WTC11 (cell line): Measurements from ENCODE around the gene MBOAT1.

ENCODE experiments used
- E2F4 ChIP-seq: sonication (generic); formaldehyde crosslinking; IDR thresholded peaks from 2 replicates; pipeline ENCODE4 v1.8.1; 2022; ENCODE audit warnings: low read depth, mild to moderate bottlenecking, moderate library complexity, missing genetic modification reagents, borderline replicate concordance
- FOXP1 ChIP-seq: sonication (generic); formaldehyde crosslinking; IDR thresholded peaks from 2 replicates; pipeline ENCODE4 v1.8.0; 2022; ENCODE audit warnings: missing genetic modification reagents, mild to moderate bottlenecking, moderate library complexity, borderline replicate concordance
- PRRX2 ChIP-seq: fragments of 250-450 bp; sonication (Bioruptor Pico); IDR thresholded peaks from 2 replicates; pipeline ENCODE4 v1.8.0; 2021; ENCODE audit warnings: mild to moderate bottlenecking
- RELA ChIP-seq: sonication (generic); formaldehyde crosslinking; IDR thresholded peaks from 2 replicates; pipeline ENCODE4 v1.8.1; 2022; ENCODE audit warnings: missing genetic modification reagents, mild to moderate bottlenecking, borderline replicate concordance
- SMAD4 ChIP-seq: sonication (generic); formaldehyde crosslinking; IDR thresholded peaks from 2 replicates; pipeline ENCODE4 v1.8.0; 2022; ENCODE audit warnings: mild to moderate bottlenecking, missing genetic modification reagents
- ZNF219 ChIP-seq: sonication (generic); formaldehyde crosslinking; IDR thresholded peaks from 2 replicates; pipeline ENCODE4 v1.8.0; 2023; ENCODE audit warnings: missing genetic modification reagents, mild to moderate bottlenecking, borderline replicate concordance
- ZNF263 ChIP-seq: sonication (generic); formaldehyde crosslinking; IDR thresholded peaks from 2 replicates; pipeline ENCODE4 v1.8.1; 2022; ENCODE audit warnings: low read depth, mild to moderate bottlenecking, moderate library complexity, missing genetic modification reagents
- ZNF416 ChIP-seq: fragments of 250-450 bp; sonication (Bioruptor Pico); IDR thresholded peaks from 2 replicates; pipeline ENCODE4 v1.9.0; 2021; ENCODE audit warnings: mild to moderate bottlenecking, inconsistent platforms
- TF ChIP-seq, protein P1 (sequence below): fragments of 200-600 bp; IDR thresholded peaks from 2 replicates; pipeline ENCODE4 v1.8.0; 2022; ENCODE audit warnings: antibody characterized with exemption
- TF ChIP-seq, protein P2 (sequence below): sonication (generic); formaldehyde crosslinking; IDR thresholded peaks from 2 replicates; pipeline ENCODE4 v1.8.0; 2022; ENCODE audit warnings: mild to moderate bottlenecking, missing genetic modification reagents
- TF ChIP-seq, protein P3 (sequence below): fragments of 250-450 bp; sonication (Bioruptor Pico); IDR thresholded peaks from 2 replicates; pipeline ENCODE4 v1.8.0; 2021; ENCODE audit warnings: mild to moderate bottlenecking

GRCh38 chr6:20237677-20238460, 25.6 kb upstream of the MBOAT1 start:
- TF ChIP-seq, protein P1, sequence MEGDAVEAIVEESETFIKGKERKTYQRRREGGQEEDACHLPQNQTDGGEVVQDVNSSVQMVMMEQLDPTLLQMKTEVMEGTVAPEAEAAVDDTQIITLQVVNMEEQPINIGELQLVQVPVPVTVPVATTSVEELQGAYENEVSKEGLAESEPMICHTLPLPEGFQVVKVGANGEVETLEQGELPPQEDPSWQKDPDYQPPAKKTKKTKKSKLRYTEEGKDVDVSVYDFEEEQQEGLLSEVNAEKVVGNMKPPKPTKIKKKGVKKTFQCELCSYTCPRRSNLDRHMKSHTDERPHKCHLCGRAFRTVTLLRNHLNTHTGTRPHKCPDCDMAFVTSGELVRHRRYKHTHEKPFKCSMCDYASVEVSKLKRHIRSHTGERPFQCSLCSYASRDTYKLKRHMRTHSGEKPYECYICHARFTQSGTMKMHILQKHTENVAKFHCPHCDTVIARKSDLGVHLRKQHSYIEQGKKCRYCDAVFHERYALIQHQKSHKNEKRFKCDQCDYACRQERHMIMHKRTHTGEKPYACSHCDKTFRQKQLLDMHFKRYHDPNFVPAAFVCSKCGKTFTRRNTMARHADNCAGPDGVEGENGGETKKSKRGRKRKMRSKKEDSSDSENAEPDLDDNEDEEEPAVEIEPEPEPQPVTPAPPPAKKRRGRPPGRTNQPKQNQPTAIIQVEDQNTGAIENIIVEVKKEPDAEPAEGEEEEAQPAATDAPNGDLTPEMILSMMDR = no peak
- TF ChIP-seq ZNF263 (CRISPR knock-in tag) (no peak), SMAD4 (no peak), PRRX2 (no peak), RELA (CRISPR knock-in tag) (no peak), E2F4 (CRISPR knock-in tag) (no peak), ZNF416 (CRISPR knock-in tag) (no peak), FOXP1 (no peak), ZNF219 (CRISPR knock-in tag) (no peak)
- TF ChIP-seq, protein P2, sequence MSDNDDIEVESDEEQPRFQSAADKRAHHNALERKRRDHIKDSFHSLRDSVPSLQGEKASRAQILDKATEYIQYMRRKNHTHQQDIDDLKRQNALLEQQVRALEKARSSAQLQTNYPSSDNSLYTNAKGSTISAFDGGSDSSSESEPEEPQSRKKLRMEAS (CRISPR knock-in tag) = no peak
- TF ChIP-seq, protein P3, sequence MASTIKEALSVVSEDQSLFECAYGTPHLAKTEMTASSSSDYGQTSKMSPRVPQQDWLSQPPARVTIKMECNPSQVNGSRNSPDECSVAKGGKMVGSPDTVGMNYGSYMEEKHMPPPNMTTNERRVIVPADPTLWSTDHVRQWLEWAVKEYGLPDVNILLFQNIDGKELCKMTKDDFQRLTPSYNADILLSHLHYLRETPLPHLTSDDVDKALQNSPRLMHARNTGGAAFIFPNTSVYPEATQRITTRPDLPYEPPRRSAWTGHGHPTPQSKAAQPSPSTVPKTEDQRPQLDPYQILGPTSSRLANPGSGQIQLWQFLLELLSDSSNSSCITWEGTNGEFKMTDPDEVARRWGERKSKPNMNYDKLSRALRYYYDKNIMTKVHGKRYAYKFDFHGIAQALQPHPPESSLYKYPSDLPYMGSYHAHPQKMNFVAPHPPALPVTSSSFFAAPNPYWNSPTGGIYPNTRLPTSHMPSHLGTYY (CRISPR knock-in tag) = no peak
